Immature natural killer cell (primary cell): ENCODE results near the gene ABCC1. TPM values are rescaled to one million over a fixed set of nuclear protein-coding genes. Genes with fewer than 3 reads are reported as not detected.

ENCODE experiments used
- DNase-seq, 3 donors: peaks; one replicate each; pipeline ENCODE4 v3.0.0; 2022; ENCODE audit warnings: mixed read lengths in 1 of 3
- H3K27ac Mint-ChIP-seq, 6 donors: one replicate each; pipeline ENCODE4 v1.8.0; 2020; ENCODE audit warnings: mixed read lengths in 6 of 6, mild to moderate bottlenecking in 5 of 6, inconsistent platforms in 4 of 6, moderate library complexity in 3 of 6
- H3K27me3 Mint-ChIP-seq, 3 donors: one replicate each; pipeline ENCODE4 v1.8.0; 2020 to 2021; ENCODE audit warnings: low read depth in 3 of 3, mild to moderate bottlenecking in 3 of 3, mixed read lengths in 3 of 3, moderate library complexity in 3 of 3, inconsistent platforms in 1 of 3
- H3K36me3 Mint-ChIP-seq, 3 donors: one replicate each; pipeline ENCODE4 v1.8.0; 2020; ENCODE audit warnings: mixed read lengths in 3 of 3, inconsistent platforms in 2 of 3, mild to moderate bottlenecking in 2 of 3
- H3K4me1 Mint-ChIP-seq, 2 donors: one replicate each; pipeline ENCODE4 v1.8.0; 2020; ENCODE audit warnings: inconsistent platforms in 2 of 2, mild to moderate bottlenecking in 2 of 2, mixed read lengths in 2 of 2, moderate library complexity in 1 of 2
- H3K4me3 Mint-ChIP-seq, 5 donors: one replicate each; pipeline ENCODE4 v1.8.0; 2020; ENCODE audit warnings: mild to moderate bottlenecking in 5 of 5, mixed read lengths in 5 of 5, inconsistent platforms in 3 of 5, moderate library complexity in 3 of 5
- H3K9me3 Mint-ChIP-seq, 6 donors: one replicate each; pipeline ENCODE4 v1.8.0; 2020; ENCODE audit warnings: mild to moderate bottlenecking in 6 of 6, mixed read lengths in 6 of 6, inconsistent platforms in 4 of 6, moderate library complexity in 3 of 6
- polyA plus RNA-seq, 3 donors: library from polyadenylated mRNA; unstranded; fragments of 300-500 nt; fragmentation: Illumina TruSeq; gene quantifications; one replicate each; pipeline ENCODE4 v1.2.3, GENCODE V29; 2021

ABCC1 gene
- polyA plus RNA-seq, 3 donors from 2014 or later = 2.3 to 3.6 (median 2.3) TPM

- no peaks in the 10 kb centered on the region for H3K9me3 Mint-ChIP-seq
- peak overlapping the region in 2 of 6 donors; percentile 44 to 48 for H3K27ac Mint-ChIP-seq
- H3K4me3 Mint-ChIP-seq = no peak overlapping the region
- no peak for DNase-seq
- peaks cover 0 to 1% (median 1%) of the 10 kb centered on the region in 3 donors for H3K27me3 Mint-ChIP-seq
- no peaks in the 10 kb centered on the region for H3K36me3 Mint-ChIP-seq
- peaks cover 37 to 51% of the 10 kb centered on the region in 2 donors for H3K4me1 Mint-ChIP-seq
Observed at GRCh38 chr16:16029431-16030011, 80.1 kb downstream of the ABCC1 start.

GRCh38 chr16:16030449-16030848 lies 81.0 kb downstream of the ABCC1 start:
- DNase-seq = no peak
- Mint-ChIP-seq H3K9me3 (no peaks in the 10 kb centered on the region), H3K27ac (peak overlapping the region in 1 of 6 donors; percentile 44), H3K4me1 (peaks cover 33 to 42% of the 10 kb centered on the region in 2 donors), H3K36me3 (no peaks in the 10 kb centered on the region), H3K4me3 (no peak overlapping the region), H3K27me3 (peaks cover 0 to 1% (median 0%) of the 10 kb centered on the region in 3 donors)

GRCh38 chr16:16031401-16031800 lies 82.0 kb downstream of the ABCC1 start:
- peak overlapping the region in 4 of 6 donors; percentile 51 to 70 (median 58) for H3K27ac Mint-ChIP-seq
- H3K36me3 Mint-ChIP-seq = peaks cover 0 to 3% (median 2%) of the 10 kb centered on the region in 3 donors
- H3K4me3 Mint-ChIP-seq = no peak overlapping the region
- H3K4me1 Mint-ChIP-seq = peaks cover 33 to 40% of the 10 kb centered on the region in 2 donors
- no peak for DNase-seq
- peaks cover 0 to 1% (median 0%) of the 10 kb centered on the region in 3 donors for H3K27me3 Mint-ChIP-seq
- no peaks in the 10 kb centered on the region for H3K9me3 Mint-ChIP-seq

- Mint-ChIP-seq H3K9me3 (no peaks in the 10 kb centered on the region), H3K4me3 (peak overlapping the region in 3 of 5 donors; percentile 28 to 81 (median 73)), H3K36me3 (peaks cover 4 to 10% (median 9%) of the 10 kb centered on the region in 3 donors), H3K4me1 (peaks cover 32 to 38% of the 10 kb centered on the region in 2 donors), H3K27me3 (peaks cover 0 to 1% (median 0%) of the 10 kb centered on the region in 3 donors), H3K27ac (peak overlapping the region in 4 of 6 donors; percentile 11 to 90 (median 73))
- DNase-seq = no peak
Observed at GRCh38 chr16:16032271-16032979, 83.0 kb downstream of the ABCC1 start.

GRCh38 chr16:16033208-16033717 lies 83.8 kb downstream of the ABCC1 start:
- peaks cover 25 to 30% of the 10 kb centered on the region in 2 donors for H3K4me1 Mint-ChIP-seq
- peak overlapping the region; percentile 27 to 90 (median 82) for H3K27ac Mint-ChIP-seq
- peaks cover 0 to 1% (median 0%) of the 10 kb centered on the region in 3 donors for H3K27me3 Mint-ChIP-seq
- H3K4me3 Mint-ChIP-seq = peak overlapping the region; percentile 55 to 82 (median 73)
- no peaks in the 10 kb centered on the region for H3K9me3 Mint-ChIP-seq
- H3K36me3 Mint-ChIP-seq = peaks cover 10 to 15% (median 15%) of the 10 kb centered on the region in 3 donors
- peak; percentile 48 to 65 (median 51) for DNase-seq

- no peak overlapping the region for H3K4me3 Mint-ChIP-seq
- no peaks in the 10 kb centered on the region for H3K9me3 Mint-ChIP-seq
- H3K27ac Mint-ChIP-seq = no peak overlapping the region
- DNase-seq = no peak
- H3K27me3 Mint-ChIP-seq = no peaks in the 10 kb centered on the region
- peaks cover 22 to 28% of the 10 kb centered on the region in 2 donors for H3K4me1 Mint-ChIP-seq
- peaks cover 19 to 30% (median 28%) of the 10 kb centered on the region in 3 donors for H3K36me3 Mint-ChIP-seq
Observed at GRCh38 chr16:16036359-16036792, 87.0 kb downstream of the ABCC1 start.

GRCh38 chr16:16037521-16037920 lies 88.1 kb downstream of the ABCC1 start:
- no peak for DNase-seq
- Mint-ChIP-seq H3K27ac (peak overlapping the region in 2 of 6 donors; percentile 15 to 24), H3K4me1 (peaks cover 18 to 25% of the 10 kb centered on the region in 2 donors), H3K36me3 (peaks cover 19 to 30% (median 28%) of the 10 kb centered on the region in 3 donors), H3K9me3 (no peaks in the 10 kb centered on the region), H3K27me3 (no peaks in the 10 kb centered on the region), H3K4me3 (no peak overlapping the region)

GRCh38 chr16:16037970-16038369 lies 88.6 kb downstream of the ABCC1 start:
- Mint-ChIP-seq H3K36me3 (peaks cover 19 to 30% (median 28%) of the 10 kb centered on the region in 3 donors), H3K4me3 (no peak overlapping the region), H3K27ac (peak overlapping the region in 2 of 6 donors; percentile 15 to 18), H3K9me3 (no peaks in the 10 kb centered on the region), H3K27me3 (no peaks in the 10 kb centered on the region), H3K4me1 (peaks cover 14 to 21% of the 10 kb centered on the region in 2 donors)
- no peak for DNase-seq

GRCh38 chr16:16038950-16039349 lies 89.5 kb downstream of the ABCC1 start:
- no peaks in the 10 kb centered on the region for H3K27me3 Mint-ChIP-seq
- H3K36me3 Mint-ChIP-seq = peaks cover 19 to 34% (median 28%) of the 10 kb centered on the region in 3 donors
- H3K27ac Mint-ChIP-seq = peak overlapping the region in 1 of 6 donors; percentile 14
- peaks cover 4 to 11% of the 10 kb centered on the region in 2 donors for H3K4me1 Mint-ChIP-seq
- no peak for DNase-seq
- no peaks in the 10 kb centered on the region for H3K9me3 Mint-ChIP-seq
- H3K4me3 Mint-ChIP-seq = no peak overlapping the region

- Mint-ChIP-seq H3K9me3 (no peaks in the 10 kb centered on the region), H3K27me3 (peaks cover 0 to 2% (median 0%) of the 10 kb centered on the region in 3 donors), H3K36me3 (peaks cover 27 to 42% (median 35%) of the 10 kb centered on the region in 3 donors), H3K27ac (peak overlapping the region in 2 of 6 donors; percentile 35 to 39), H3K4me1 (peaks cover 0 to 5% of the 10 kb centered on the region in 2 donors), H3K4me3 (no peak overlapping the region)
- no peak for DNase-seq
Observed at GRCh38 chr16:16041196-16041892, 91.9 kb downstream of the ABCC1 start.

GRCh38 chr16:16042076-16042475 lies 92.7 kb downstream of the ABCC1 start:
- DNase-seq = no peak
- H3K27ac Mint-ChIP-seq = no peak overlapping the region
- no peak overlapping the region for H3K4me3 Mint-ChIP-seq
- peaks cover 0 to 2% (median 0%) of the 10 kb centered on the region in 3 donors for H3K27me3 Mint-ChIP-seq
- peaks cover 0 to 5% of the 10 kb centered on the region in 2 donors for H3K4me1 Mint-ChIP-seq
- peaks cover 26 to 38% (median 32%) of the 10 kb centered on the region in 3 donors for H3K36me3 Mint-ChIP-seq
- no peaks in the 10 kb centered on the region for H3K9me3 Mint-ChIP-seq

GRCh38 chr16:16045296-16045695 lies 95.9 kb downstream of the ABCC1 start:
- H3K27ac Mint-ChIP-seq = peak overlapping the region in 1 of 6 donors; percentile 46
- no peaks in the 10 kb centered on the region for H3K9me3 Mint-ChIP-seq
- no peak for DNase-seq
- H3K4me1 Mint-ChIP-seq = peaks cover 0 to 5% of the 10 kb centered on the region in 2 donors
- H3K27me3 Mint-ChIP-seq = peaks cover 0 to 4% (median 0%) of the 10 kb centered on the region in 3 donors
- H3K36me3 Mint-ChIP-seq = peaks cover 22 to 39% (median 33%) of the 10 kb centered on the region in 3 donors
- no peak overlapping the region for H3K4me3 Mint-ChIP-seq

GRCh38 chr16:16045879-16046278 lies 96.5 kb downstream of the ABCC1 start:
- DNase-seq = no peak
- Mint-ChIP-seq H3K4me1 (peaks cover 0 to 5% of the 10 kb centered on the region in 2 donors), H3K4me3 (no peak overlapping the region), H3K9me3 (no peaks in the 10 kb centered on the region), H3K27ac (peak overlapping the region in 1 of 6 donors; percentile 46), H3K27me3 (peaks cover 0 to 4% (median 0%) of the 10 kb centered on the region in 3 donors), H3K36me3 (peaks cover 22 to 40% (median 35%) of the 10 kb centered on the region in 3 donors)
